Measurements from ENCODE around the gene DACH1.

Gene DACH1

DNA sequence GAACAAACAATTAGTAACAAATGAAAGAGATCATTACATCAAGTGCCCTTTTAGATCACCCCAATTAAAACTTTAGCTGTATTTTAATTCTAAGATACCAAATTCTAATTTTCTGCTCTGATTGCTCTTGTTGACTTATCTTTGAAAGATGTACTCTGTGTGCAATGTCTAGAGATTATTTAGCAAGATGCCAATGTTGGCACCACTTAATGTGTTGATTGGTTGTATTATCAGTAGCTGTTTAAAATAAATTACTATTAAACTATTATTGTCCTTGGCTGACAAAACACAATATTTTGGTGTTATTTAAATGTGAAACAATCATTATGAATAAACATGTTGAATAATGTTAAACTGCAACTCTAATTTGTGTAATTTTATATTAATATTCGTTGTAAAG is 386.0 kb downstream of the DACH1 start:
- H3K79me2 ChIP-seq (ENCODE audit: low read length): no peaks in the 10 kb centered on the region
- no peaks in the 10 kb centered on the region for H4K20me1 ChIP-seq (ENCODE audit: insufficient read depth, low read length)
- TF ChIP-seq, protein P1, sequence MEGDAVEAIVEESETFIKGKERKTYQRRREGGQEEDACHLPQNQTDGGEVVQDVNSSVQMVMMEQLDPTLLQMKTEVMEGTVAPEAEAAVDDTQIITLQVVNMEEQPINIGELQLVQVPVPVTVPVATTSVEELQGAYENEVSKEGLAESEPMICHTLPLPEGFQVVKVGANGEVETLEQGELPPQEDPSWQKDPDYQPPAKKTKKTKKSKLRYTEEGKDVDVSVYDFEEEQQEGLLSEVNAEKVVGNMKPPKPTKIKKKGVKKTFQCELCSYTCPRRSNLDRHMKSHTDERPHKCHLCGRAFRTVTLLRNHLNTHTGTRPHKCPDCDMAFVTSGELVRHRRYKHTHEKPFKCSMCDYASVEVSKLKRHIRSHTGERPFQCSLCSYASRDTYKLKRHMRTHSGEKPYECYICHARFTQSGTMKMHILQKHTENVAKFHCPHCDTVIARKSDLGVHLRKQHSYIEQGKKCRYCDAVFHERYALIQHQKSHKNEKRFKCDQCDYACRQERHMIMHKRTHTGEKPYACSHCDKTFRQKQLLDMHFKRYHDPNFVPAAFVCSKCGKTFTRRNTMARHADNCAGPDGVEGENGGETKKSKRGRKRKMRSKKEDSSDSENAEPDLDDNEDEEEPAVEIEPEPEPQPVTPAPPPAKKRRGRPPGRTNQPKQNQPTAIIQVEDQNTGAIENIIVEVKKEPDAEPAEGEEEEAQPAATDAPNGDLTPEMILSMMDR (IDR thresholded peaks at IDR 0.05; ENCODE audit: low read depth, low read length): no peak
- no peak for TF ChIP-seq EZH2phosphoT487 (IDR thresholded peaks at IDR 0.05; ENCODE audit: low read depth)
- H2AFZ ChIP-seq (ENCODE audit: low read depth, low read length): no peak overlapping the region
- no peaks in the 10 kb centered on the region for H3K36me3 ChIP-seq (replicated peaks; ENCODE audit: low read depth, low read length)
- no peak overlapping the region for H3K27ac ChIP-seq (ENCODE audit: low read length)
- no peak overlapping the region for H3K9ac ChIP-seq (ENCODE audit: low read length)
- H3K4me2 ChIP-seq (ENCODE audit: low read length): no peak overlapping the region
- no peaks in the 10 kb centered on the region for H3K4me1 ChIP-seq (ENCODE audit: low read length)
- H3K27me3 ChIP-seq (ENCODE audit: low read depth, low read length): no peaks in the 10 kb centered on the region
- no peak overlapping the region for H3K4me3 ChIP-seq (ENCODE audit: low read length)
- no peaks in the 10 kb centered on the region for H3K9me3 ChIP-seq (ENCODE audit: insufficient read depth, low read length)

DNA sequence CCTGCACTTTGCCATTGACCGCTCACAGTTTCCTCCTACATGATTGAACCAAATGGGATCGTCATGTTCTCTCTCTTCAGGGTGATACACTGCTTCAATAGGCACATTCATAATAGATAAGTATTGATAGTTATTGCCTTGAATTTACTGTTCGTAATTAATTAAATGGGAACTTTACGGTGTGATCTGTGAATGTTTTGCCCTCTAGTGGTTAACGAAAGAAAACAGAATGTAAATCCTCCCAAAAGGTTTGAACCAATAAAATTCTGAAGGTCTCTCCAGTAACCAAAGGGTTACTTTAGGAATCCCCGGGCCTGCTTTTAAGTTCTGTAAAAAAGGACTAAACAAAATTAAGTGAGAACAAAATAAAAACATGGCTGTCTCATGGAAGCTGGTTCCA is 389.3 kb downstream of the DACH1 start:
- H3K4me2 ChIP-seq (ENCODE audit: low read length): peak overlapping the region; percentile 64
- no peaks in the 10 kb centered on the region for H3K4me1 ChIP-seq (ENCODE audit: low read length)
- no peaks in the 10 kb centered on the region for H3K36me3 ChIP-seq (replicated peaks; ENCODE audit: low read depth, low read length)
- peak overlapping the region; percentile 93 for H2AFZ ChIP-seq (ENCODE audit: low read depth, low read length)
- peak overlapping the region; percentile 71 for H3K4me3 ChIP-seq (ENCODE audit: low read length)
- H3K27me3 ChIP-seq (ENCODE audit: low read depth, low read length): no peaks in the 10 kb centered on the region
- no peak overlapping the region for H3K27ac ChIP-seq (ENCODE audit: low read length)
- H3K9ac ChIP-seq (ENCODE audit: low read length): peak overlapping the region; percentile 16; the same call in 1 of the 2 replicates
- H3K79me2 ChIP-seq (ENCODE audit: low read length): no peaks in the 10 kb centered on the region
- H3K9me3 ChIP-seq (ENCODE audit: insufficient read depth, low read length): no peaks in the 10 kb centered on the region
- no peaks in the 10 kb centered on the region for H4K20me1 ChIP-seq (ENCODE audit: insufficient read depth, low read length)
- TF ChIP-seq, protein P1 (IDR thresholded peaks at IDR 0.05; ENCODE audit: low read depth, low read length): peak; percentile 89
- no peak for TF ChIP-seq EZH2phosphoT487 (IDR thresholded peaks at IDR 0.05; ENCODE audit: low read depth)

DNA sequence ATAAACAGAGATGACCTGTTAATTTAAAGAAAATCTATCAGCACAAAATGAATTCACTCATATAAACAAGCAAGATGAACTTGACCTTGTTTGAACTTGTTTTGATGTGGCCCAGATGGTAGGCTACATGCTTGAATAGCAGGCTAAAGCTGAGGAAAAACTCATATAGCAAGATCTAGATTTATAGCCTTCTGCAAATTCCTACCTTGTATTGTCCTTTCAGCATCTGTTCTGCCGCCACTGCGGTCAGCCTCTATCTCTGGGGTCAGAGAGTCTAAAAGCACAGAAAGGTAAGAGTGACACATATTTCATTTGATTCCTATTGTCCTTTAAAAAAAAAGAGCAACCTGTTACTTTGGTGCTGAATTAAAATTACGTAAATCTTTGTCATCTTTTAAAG is 392.1 kb downstream of the DACH1 start:
- Histone ChIP-seq H3K27ac (ENCODE audit: low read length) (no peak overlapping the region), H3K36me3 (replicated peaks; ENCODE audit: low read depth, low read length) (no peaks in the 10 kb centered on the region), H3K4me1 (ENCODE audit: low read length) (no peaks in the 10 kb centered on the region), H3K79me2 (ENCODE audit: low read length) (no peaks in the 10 kb centered on the region), H4K20me1 (ENCODE audit: insufficient read depth, low read length) (no peaks in the 10 kb centered on the region), H3K4me2 (ENCODE audit: low read length) (no peak overlapping the region), H3K27me3 (ENCODE audit: low read depth, low read length) (no peaks in the 10 kb centered on the region), H3K9ac (ENCODE audit: low read length) (no peak overlapping the region), H3K4me3 (ENCODE audit: low read length) (no peak overlapping the region), H3K9me3 (ENCODE audit: insufficient read depth, low read length) (no peaks in the 10 kb centered on the region), H2AFZ (ENCODE audit: low read depth, low read length) (no peak overlapping the region)
- no peak for TF ChIP-seq EZH2phosphoT487 (IDR thresholded peaks at IDR 0.05; ENCODE audit: low read depth)
- TF ChIP-seq, protein P1 (IDR thresholded peaks at IDR 0.05; ENCODE audit: low read depth, low read length): no peak

DNA sequence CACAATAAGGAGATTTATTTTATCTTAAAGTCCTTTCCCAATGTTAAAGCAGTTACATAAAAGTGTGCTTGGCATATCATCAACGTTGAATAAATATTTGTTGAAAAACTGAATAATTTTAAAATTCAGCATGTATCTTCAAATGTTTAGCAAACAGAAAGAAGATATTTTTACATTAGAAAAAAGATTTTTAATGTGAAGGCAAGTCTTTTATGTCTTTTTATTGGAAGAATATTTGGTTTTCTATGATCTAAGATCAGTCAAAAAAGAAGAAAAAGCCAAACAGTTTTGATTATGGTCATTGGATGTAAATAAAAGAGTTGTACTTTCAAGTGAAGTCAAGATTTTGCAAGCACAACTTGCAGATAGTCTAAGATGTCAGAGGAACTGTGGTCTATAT is 397.4 kb downstream of the DACH1 start:
- no peaks in the 10 kb centered on the region for H3K27me3 ChIP-seq (ENCODE audit: low read depth, low read length)
- TF ChIP-seq, protein P1 (IDR thresholded peaks at IDR 0.05; ENCODE audit: low read depth, low read length): no peak
- no peak for TF ChIP-seq EZH2phosphoT487 (IDR thresholded peaks at IDR 0.05; ENCODE audit: low read depth)
- no peak overlapping the region for H3K9ac ChIP-seq (ENCODE audit: low read length)
- H3K9me3 ChIP-seq (ENCODE audit: insufficient read depth, low read length): no peaks in the 10 kb centered on the region
- no peak overlapping the region for H2AFZ ChIP-seq (ENCODE audit: low read depth, low read length)
- H3K27ac ChIP-seq (ENCODE audit: low read length): no peak overlapping the region
- H3K36me3 ChIP-seq (replicated peaks; ENCODE audit: low read depth, low read length): no peaks in the 10 kb centered on the region
- no peak overlapping the region for H3K4me2 ChIP-seq (ENCODE audit: low read length)
- H4K20me1 ChIP-seq (ENCODE audit: insufficient read depth, low read length): no peaks in the 10 kb centered on the region
- H3K4me1 ChIP-seq (ENCODE audit: low read length): no peaks in the 10 kb centered on the region
- H3K4me3 ChIP-seq (ENCODE audit: low read length): no peak overlapping the region
- no peaks in the 10 kb centered on the region for H3K79me2 ChIP-seq (ENCODE audit: low read length)
